Kidney (tissue), 22 donors: ENCODE data around the gene HAND1. TPM values are rescaled to one million over a fixed set of nuclear protein-coding genes. Genes with fewer than 3 reads are reported as not detected.
A peak's percentile ranks its signal among the peaks of the same experiment; 100 is the strongest.

ENCODE experiments used
- DNase-seq, 5 donors: peaks; one replicate each; pipeline ENCODE4 v3.0.0-alpha.2; 2013 to 2020
- FAIRE-seq: peaks from 2 replicates; lab custom pipeline; 2012; peaks lifted over from hg19 to GRCh38; lab: Jason Lieb, UNC
- H3K27ac ChIP-seq, 2 donors: one replicate each; pipeline ENCODE4 v1.7.0; 2013; ENCODE audit warnings: low read depth in 2 of 2, low read length in 2 of 2, inconsistent platforms in 1 of 2
- H3K27me3 ChIP-seq: one replicate; pipeline ENCODE4 v1.7.1; 2013; ENCODE audit warnings: low read length, inconsistent platforms; ENCODE audit not compliant: control insufficient read depth, insufficient read depth
- H3K36me3 ChIP-seq, 3 donors: one replicate each; pipeline versions ENCODE4 v1.7.0 to v1.7.1; 2013; ENCODE audit warnings: low read length in 3 of 3, control low read depth in 1 of 3, inconsistent platforms in 1 of 3; ENCODE audit not compliant: insufficient read depth in 3 of 3, control insufficient read depth in 2 of 3
- H3K4me1 ChIP-seq, 3 donors: one replicate each; pipeline versions ENCODE4 v1.7.0 to v1.7.1; 2013; ENCODE audit warnings: low read length in 3 of 3, inconsistent platforms in 1 of 3, low read depth in 1 of 3; ENCODE audit not compliant: control insufficient read depth in 2 of 3, insufficient read depth in 2 of 3
- H3K4me3 ChIP-seq, 3 donors: one replicate each; pipeline versions ENCODE4 v1.7.0 to v1.8.1; 2013; ENCODE audit warnings: low read length in 3 of 3, control low read depth in 1 of 3, inconsistent platforms in 1 of 3
- H3K9ac ChIP-seq, 3 donors: one replicate each; pipeline versions ENCODE4 v1.7.0 to v1.7.1; 2013; ENCODE audit warnings: low read length in 3 of 3, control low read depth in 1 of 3, inconsistent platforms in 1 of 3
- H3K9me3 ChIP-seq, 3 donors: one replicate each; pipeline versions ENCODE4 v1.7.0 to v1.7.1; 2013; ENCODE audit warnings: low read length in 3 of 3, control low read depth in 1 of 3, inconsistent platforms in 1 of 3; ENCODE audit not compliant: control insufficient read depth in 2 of 3, insufficient read depth in 1 of 3
- CTCF ChIP-seq: IDR thresholded peaks from 3 replicates; pipeline ENCODE4 v1.5.1; 2012; ENCODE audit warnings: mild to moderate bottlenecking, moderate library complexity, borderline replicate concordance; ENCODE audit not compliant: insufficient read depth; ENCODE audit errors: extremely low read depth
- intact Hi-C: fragments of 100-400 bp; cut with DNase I; formaldehyde crosslinking; loops from one replicate; pipeline ENCODE4 v1.11.1; 2022
- long read RNA-seq, 10 donors: library from polyadenylated mRNA in 1 of 10; unstranded in 1 of 10; transcript quantifications; one replicate each; pipeline ENCODE4 v2.0.0 and lab custom pipeline, GENCODE V29; 2021 to 2026
- polyA plus RNA-seq: library from polyadenylated mRNA; stranded (reverse); fragments of 350-450 nt; fragmentation: Illumina TruSeq; extraction: RNeasy Lipid Tissue Mini Kit (QIAGEN cat#74804); gene quantifications from one replicate; pipeline ENCODE4 v1.2.3, GENCODE V29; 2014; ENCODE audit warnings: low read depth, low replicate concordance; ENCODE audit not compliant: insufficient read depth
- total RNA-seq: library from RNA; stranded (reverse); fragmentation: NEBNext Ultra II Directional; extraction: Animal tissue kit (Norgen Biotek cat#: 25700); gene quantifications from one replicate; pipeline ENCODE4 v1.2.1, GENCODE V29; 2021
- donor health status: control.
- donor health status: control.
- donor health status: control.
- donor health status: control.
- donor health status: control.
- donor health status: DM: yes; HTN: yes; CAD: no.
- donor health status: Normal renal cell carcinoma (clear cell type).

Gene HAND1
- total RNA-seq = not detected
- polyA plus RNA-seq = not detected
- long read RNA-seq, donor 1 = 0 reads
- long read RNA-seq, donor 2 = 0 reads
- long read RNA-seq, donor 3 = 0 reads
- long read RNA-seq, donor 4 = 0 reads
- long read RNA-seq, donor 5 = 0 reads
- long read RNA-seq, donor 6 = 0 reads
- long read RNA-seq, donor 7 = 0 reads
- long read RNA-seq, donor 8 = 0 reads
- long read RNA-seq, donor 9 = 0 reads
- long read RNA-seq, donor 10 = 0 reads

DNA sequence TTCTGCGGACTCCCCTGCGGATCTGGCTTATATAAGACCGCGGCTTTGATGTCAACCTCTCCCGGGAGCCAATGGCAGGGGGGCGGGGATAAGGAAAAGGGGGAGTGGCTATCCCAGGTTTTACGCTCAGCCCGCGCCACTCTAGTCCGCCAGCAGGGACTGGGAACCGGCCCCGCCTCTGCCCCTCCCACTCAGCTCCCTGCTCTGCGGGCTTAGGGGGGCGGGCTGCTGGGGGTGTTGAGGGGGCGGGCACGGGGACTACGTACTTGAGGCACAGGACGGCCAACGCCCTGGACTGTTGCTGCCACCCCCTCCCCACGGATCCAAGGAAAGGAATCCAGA, at the start of gene HAND1:
Gene HAND1, minus strand, starts transcription at position 4 of the 342 bp plus-strand sequence. CDS start 219 bp downstream, outside the sequence.
- no peaks in the 10 kb centered on the region for H3K9me3 ChIP-seq
- FAIRE-seq (no peak), DNase-seq (peak; percentile 66 to 91 (median 76))
- H3K9ac ChIP-seq = no peak within 1 kb of the TSS
- no peak within 1 kb of the TSS for H3K27ac ChIP-seq
- H3K4me3 ChIP-seq = peak within 1 kb of the TSS in 2 of 3 donors; percentile 13 to 28
- peaks cover 87% of the 10 kb centered on the region for H3K27me3 ChIP-seq
- intact Hi-C loops = no loop called here
- no peaks in the 10 kb centered on the region for H3K36me3 ChIP-seq
- TF ChIP-seq CTCF = no peak
- H3K4me1 ChIP-seq = peaks cover 0 to 20% (median 4%) of the 10 kb centered on the region in 3 donors

- no peak for FAIRE-seq
These were observed 48.5 kb upstream of the HAND1 start for GRCh38 chr5:154526231-154527226.

GRCh38 chr5:154524859-154525258, 46.8 kb upstream of the HAND1 start:
- intact Hi-C loops = no loop called here
- DNase-seq (no peak), FAIRE-seq (no peak)
- H3K9me3 ChIP-seq = no peaks in the 10 kb centered on the region
- H3K27ac ChIP-seq = no peak overlapping the region
- no peak for TF ChIP-seq CTCF
- no peaks in the 10 kb centered on the region for H3K27me3 ChIP-seq
- no peak overlapping the region for H3K4me3 ChIP-seq
- no peaks in the 10 kb centered on the region for H3K36me3 ChIP-seq
- H3K4me1 ChIP-seq = no peaks in the 10 kb centered on the region
- no peak overlapping the region for H3K9ac ChIP-seq

More at GRCh38 chr5:154526231-154527226, 48.5 kb upstream of the HAND1 start:
- Histone ChIP-seq H3K27ac (no peak overlapping the region), H3K4me3 (no peak overlapping the region), H3K27me3 (no peaks in the 10 kb centered on the region), H3K9me3 (no peaks in the 10 kb centered on the region), H3K36me3 (no peaks in the 10 kb centered on the region), H3K4me1 (no peaks in the 10 kb centered on the region), H3K9ac (no peak overlapping the region)
- no peak for DNase-seq
- no peak for TF ChIP-seq CTCF
- intact Hi-C loops = no loop called here
